Panc1 (cell line): ENCODE results near the gene MEP1B. TPM values are rescaled to one million over a fixed set of nuclear protein-coding genes. Genes with fewer than 3 reads are reported as not detected.

Experiments used
- ATAC-seq: fragments of 200-7000 bp; cut with Tn5 transposase; 2 replicates; pipeline ENCODE4 v1.9.1; 2020; ENCODE audit warnings: mild to moderate bottlenecking, moderate library complexity
- BruUV-seq: library from RNA; stranded (reverse); fragments of 400-500 nt; replicated peaks from 2 replicates; lab custom pipeline; 2021; lab: Mats Ljungman, UMichigan
- CTCF ChIA-PET: fragments of 300-600 bp; sonication (Branson Sonifier 250); formaldehyde crosslinking; loops from one replicate; lab custom pipeline; 2022; ENCODE audit warnings: antibody characterized with exemption; lab: Charles Lee
- POLR2A ChIA-PET: fragments of 300-600 bp; sonication (Branson Sonifier 250); formaldehyde crosslinking; loops from one replicate; lab custom pipeline; 2022; ENCODE audit warnings: antibody characterized with exemption; lab: Charles Lee
- DNase-seq: peaks from one replicate; pipeline ENCODE4 v3.0.0-alpha.2; 2010; ENCODE audit warnings: low read depth, low spot score
- H3K27ac ChIP-seq: 2 replicates; pipeline ENCODE4 v1.5.1; 2011; ENCODE audit warnings: mild to moderate bottlenecking, low read length, inconsistent platforms
- H3K27me3 ChIP-seq: fragments of 200-500 bp; sonication (Bioruptor generic); 2 replicates; pipeline ENCODE4 v1.6.0; 2014; ENCODE audit warnings: low read length, inconsistent platforms; ENCODE audit not compliant: control insufficient read depth, insufficient read depth
- H3K36me3 ChIP-seq: fragments of 200-500 bp; sonication (Bioruptor generic); 2 replicates; pipeline ENCODE4 v1.5.1; 2014; ENCODE audit warnings: inconsistent platforms, mild to moderate bottlenecking, low read length, moderate library complexity; ENCODE audit not compliant: control insufficient read depth, insufficient read depth
- H3K4me1 ChIP-seq: 2 replicates; pipeline ENCODE4 v1.5.1; 2011; ENCODE audit warnings: inconsistent platforms, mild to moderate bottlenecking, low read length, moderate library complexity; ENCODE audit not compliant: control insufficient read depth, insufficient read depth
- H3K4me3 ChIP-seq, 2 experiments: 2 replicates each; pipeline ENCODE4 v1.5.1; 2011 to 2012; ENCODE audit warnings: low read depth in 2 of 2, low read length in 2 of 2, mild to moderate bottlenecking in 2 of 2, inconsistent platforms in 1 of 2, moderate library complexity in 1 of 2
- H3K9me3 ChIP-seq: fragments of 200-500 bp; sonication (Bioruptor generic); 2 replicates; pipeline ENCODE4 v1.5.1; 2014; ENCODE audit warnings: low read depth, mild to moderate bottlenecking, inconsistent platforms, low read length, moderate library complexity; ENCODE audit not compliant: control insufficient read depth, insufficient read depth
- POLR2AphosphoS5 ChIP-seq: IDR thresholded peaks from 2 replicates; pipeline ENCODE4 v1.6.1; 2012; ENCODE audit warnings: mild to moderate bottlenecking, low read depth, low read length, moderate library complexity
- SIN3A ChIP-seq: IDR thresholded peaks from 2 replicates; pipeline ENCODE4 v1.6.1; 2012; ENCODE audit warnings: low read depth, mild to moderate bottlenecking, low read length, moderate library complexity, borderline replicate concordance; ENCODE audit not compliant: insufficient read depth
- TCF7L2 ChIP-seq: IDR thresholded peaks from 2 replicates; pipeline ENCODE4 v1.6.1; 2011; ENCODE audit warnings: mild to moderate bottlenecking, low read depth, low read length, inconsistent platforms
- in situ Hi-C: cut with HindIII; loops from 2 replicates; pipeline ENCODE4 v1.10.0; 2016; ENCODE audit warnings: low sequenced_read_pairs, low pct_unique_long_range_greater_than_20kb
- intact Hi-C: fragments of 100-400 bp; cut with micrococcal nuclease; formaldehyde crosslinking; loops from one replicate; pipeline ENCODE4 v1.10.0; 2022; ENCODE audit not compliant: unreplicated experiment
- total RNA-seq: library from RNA; stranded (reverse); gene quantifications from one replicate; pipeline ENCODE4 v1.2.1, GENCODE V29; 2021; ENCODE audit not compliant: unreplicated experiment
- TF ChIP-seq, protein P1 (sequence below), 2 experiments: IDR thresholded peaks; 2 replicates each; pipeline ENCODE4 v1.6.1; 2011 to 2012; ENCODE audit warnings: low read depth in 2 of 2, control low read depth in 1 of 2, low read length in 1 of 2, mild to moderate bottlenecking in 1 of 2, moderate library complexity in 1 of 2; ENCODE audit not compliant: insufficient read depth in 1 of 2
- TF ChIP-seq, protein P2 (sequence below): fragments of 450-650 bp; IDR thresholded peaks from 2 replicates; pipeline ENCODE4 v1.5.1; 2017; ENCODE audit warnings: mild to moderate bottlenecking

MEP1B gene
- total RNA-seq, 1 experiment from 2014 or later = 0.28 TPM

GRCh38 chr18:32208577-32208976 lies 18.7 kb downstream of the MEP1B start:
- Histone ChIP-seq H3K9me3 (no peaks in the 10 kb centered on the region), H3K4me1 (no peaks in the 10 kb centered on the region), H3K27me3 (no peaks in the 10 kb centered on the region), H3K27ac (no peak overlapping the region), H3K4me3 (no peak overlapping the region), H3K36me3 (no peaks in the 10 kb centered on the region)
- TF ChIP-seq TCF7L2 (no peak), SIN3A (no peak), POLR2AphosphoS5 (no peak)
- TF ChIP-seq, protein P1, sequence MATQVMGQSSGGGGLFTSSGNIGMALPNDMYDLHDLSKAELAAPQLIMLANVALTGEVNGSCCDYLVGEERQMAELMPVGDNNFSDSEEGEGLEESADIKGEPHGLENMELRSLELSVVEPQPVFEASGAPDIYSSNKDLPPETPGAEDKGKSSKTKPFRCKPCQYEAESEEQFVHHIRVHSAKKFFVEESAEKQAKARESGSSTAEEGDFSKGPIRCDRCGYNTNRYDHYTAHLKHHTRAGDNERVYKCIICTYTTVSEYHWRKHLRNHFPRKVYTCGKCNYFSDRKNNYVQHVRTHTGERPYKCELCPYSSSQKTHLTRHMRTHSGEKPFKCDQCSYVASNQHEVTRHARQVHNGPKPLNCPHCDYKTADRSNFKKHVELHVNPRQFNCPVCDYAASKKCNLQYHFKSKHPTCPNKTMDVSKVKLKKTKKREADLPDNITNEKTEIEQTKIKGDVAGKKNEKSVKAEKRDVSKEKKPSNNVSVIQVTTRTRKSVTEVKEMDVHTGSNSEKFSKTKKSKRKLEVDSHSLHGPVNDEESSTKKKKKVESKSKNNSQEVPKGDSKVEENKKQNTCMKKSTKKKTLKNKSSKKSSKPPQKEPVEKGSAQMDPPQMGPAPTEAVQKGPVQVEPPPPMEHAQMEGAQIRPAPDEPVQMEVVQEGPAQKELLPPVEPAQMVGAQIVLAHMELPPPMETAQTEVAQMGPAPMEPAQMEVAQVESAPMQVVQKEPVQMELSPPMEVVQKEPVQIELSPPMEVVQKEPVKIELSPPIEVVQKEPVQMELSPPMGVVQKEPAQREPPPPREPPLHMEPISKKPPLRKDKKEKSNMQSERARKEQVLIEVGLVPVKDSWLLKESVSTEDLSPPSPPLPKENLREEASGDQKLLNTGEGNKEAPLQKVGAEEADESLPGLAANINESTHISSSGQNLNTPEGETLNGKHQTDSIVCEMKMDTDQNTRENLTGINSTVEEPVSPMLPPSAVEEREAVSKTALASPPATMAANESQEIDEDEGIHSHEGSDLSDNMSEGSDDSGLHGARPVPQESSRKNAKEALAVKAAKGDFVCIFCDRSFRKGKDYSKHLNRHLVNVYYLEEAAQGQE (IDR thresholded peaks at IDR 0.05; ENCODE audit: insufficient read depth in 1 of 2, low read depth in 2 of 2, low read length in 1 of 2) = no peak
- TF ChIP-seq, protein P2, sequence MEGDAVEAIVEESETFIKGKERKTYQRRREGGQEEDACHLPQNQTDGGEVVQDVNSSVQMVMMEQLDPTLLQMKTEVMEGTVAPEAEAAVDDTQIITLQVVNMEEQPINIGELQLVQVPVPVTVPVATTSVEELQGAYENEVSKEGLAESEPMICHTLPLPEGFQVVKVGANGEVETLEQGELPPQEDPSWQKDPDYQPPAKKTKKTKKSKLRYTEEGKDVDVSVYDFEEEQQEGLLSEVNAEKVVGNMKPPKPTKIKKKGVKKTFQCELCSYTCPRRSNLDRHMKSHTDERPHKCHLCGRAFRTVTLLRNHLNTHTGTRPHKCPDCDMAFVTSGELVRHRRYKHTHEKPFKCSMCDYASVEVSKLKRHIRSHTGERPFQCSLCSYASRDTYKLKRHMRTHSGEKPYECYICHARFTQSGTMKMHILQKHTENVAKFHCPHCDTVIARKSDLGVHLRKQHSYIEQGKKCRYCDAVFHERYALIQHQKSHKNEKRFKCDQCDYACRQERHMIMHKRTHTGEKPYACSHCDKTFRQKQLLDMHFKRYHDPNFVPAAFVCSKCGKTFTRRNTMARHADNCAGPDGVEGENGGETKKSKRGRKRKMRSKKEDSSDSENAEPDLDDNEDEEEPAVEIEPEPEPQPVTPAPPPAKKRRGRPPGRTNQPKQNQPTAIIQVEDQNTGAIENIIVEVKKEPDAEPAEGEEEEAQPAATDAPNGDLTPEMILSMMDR = no peak
- intact Hi-C loops (no loop called here), in situ Hi-C loops (no loop called here)
- DNase-seq (no peak), ATAC-seq (no peak)
- no TSS peak for BruUV-seq
- POLR2A ChIA-PET = no interaction called here
- CTCF ChIA-PET = no interaction called here

DNA sequence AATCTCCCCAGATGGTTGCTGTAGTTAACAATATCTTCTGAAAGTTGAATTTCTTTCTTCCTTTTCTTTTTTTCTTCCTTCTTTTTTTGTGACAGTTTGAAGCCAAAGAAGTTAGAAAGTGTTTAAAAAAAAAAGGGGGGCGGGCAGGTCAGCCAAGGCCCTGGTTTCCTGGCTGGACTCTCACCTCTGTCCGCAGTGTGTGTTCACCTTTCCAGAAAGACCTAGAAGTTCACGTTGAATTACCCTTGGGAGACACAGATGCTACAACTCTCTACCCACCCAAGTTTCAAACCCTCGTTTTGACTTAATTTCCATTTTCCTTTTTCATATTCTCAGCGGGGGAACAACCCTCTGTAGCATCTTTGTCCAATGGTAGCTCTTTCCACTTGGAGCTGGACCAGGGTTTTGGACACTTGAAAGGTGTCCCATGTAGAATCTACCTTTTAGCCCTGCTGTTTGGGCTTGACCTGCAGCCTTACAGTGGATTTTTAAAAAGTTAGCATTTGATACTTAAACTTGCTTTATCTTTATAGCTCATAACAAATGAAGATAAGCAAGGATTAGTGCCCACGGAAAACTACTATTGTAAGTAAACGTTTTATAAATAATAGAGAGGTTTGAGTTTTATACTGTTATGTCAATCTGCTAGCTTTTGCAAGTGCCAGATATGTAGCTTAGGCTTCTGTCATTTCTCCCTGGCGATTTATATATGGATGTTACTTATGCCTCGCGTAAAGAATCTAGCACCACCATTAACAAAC lies 20.0 kb downstream of the MEP1B start:
- ATAC-seq (no peak), DNase-seq (no peak)
- Histone ChIP-seq H3K27ac (no peak overlapping the region), H3K36me3 (no peaks in the 10 kb centered on the region), H3K4me3 (no peak overlapping the region), H3K9me3 (no peaks in the 10 kb centered on the region), H3K27me3 (no peaks in the 10 kb centered on the region), H3K4me1 (no peaks in the 10 kb centered on the region)
- TF ChIP-seq, protein P2 = no peak
- TF ChIP-seq, protein P1 (IDR thresholded peaks at IDR 0.05; ENCODE audit: insufficient read depth in 1 of 2, low read depth in 2 of 2, low read length in 1 of 2) = no peak
- TF ChIP-seq TCF7L2 (no peak), POLR2AphosphoS5 (no peak), SIN3A (no peak)
- intact Hi-C loops = no loop called here
- ChIA-PET POLR2A (no interaction called here), CTCF (interaction anchor here (1.0 kb wide), 1 partner anchor 91 kb away, joined by 6 read pairs; no protein-coding TSS in a partner anchor)
- no TSS peak for BruUV-seq
- in situ Hi-C loops = no loop called here
